Measurements from ENCODE around the gene DNAAF2. TPM values are rescaled to one million over a fixed set of nuclear protein-coding genes. Genes with fewer than 3 reads are reported as not detected.

DNAAF2 gene
- total RNA-seq, 1 donor from 2014 or later = 7.3 TPM

Other genes starting within 250 kb of the DNAAF2 start
- gene RPS29, start 48.9 kb downstream of the DNAAF2 start, total RNA-seq = 935 and 1,004 TPM in 2 replicates
- 7.4 and 8.1 TPM in 2 replicates for gene LRR1, start 36.3 kb downstream of the DNAAF2 start, total RNA-seq
- 171 and 187 TPM in 2 replicates for gene RPL36AL, start 14.6 kb downstream of the DNAAF2 start, total RNA-seq
- gene MGAT2, start 14.4 kb downstream of the DNAAF2 start, total RNA-seq = 46.6 and 50.6 TPM in 2 replicates
- 4.1 and 4.8 TPM in 2 replicates for gene POLE2, start 53.0 kb upstream of the DNAAF2 start, total RNA-seq
- gene KLHDC1, start 57.9 kb upstream of the DNAAF2 start, total RNA-seq = 5.3 and 5.8 TPM in 2 replicates
- gene KLHDC2, start 132.9 kb upstream of the DNAAF2 start, total RNA-seq = 60.1 and 67.5 TPM in 2 replicates
- gene NEMF, start 217.5 kb upstream of the DNAAF2 start, total RNA-seq = 61.4 and 71.3 TPM in 2 replicates

Measured in osteocyte (in vitro differentiated cells).